Activated CD8-positive, alpha-beta T cell treated with anti-CD3 and anti-CD28 coated beads for 36 hours (primary cell): Measurements from ENCODE around the gene CCR5AS.

Experiments used
- ATAC-seq: fragments of 200-7000 bp; cut with Tn5 transposase; one replicate; pipeline ENCODE4 v1.10.0; 2021; ENCODE audit warnings: mild to moderate bottlenecking, moderate library complexity
- CTCF ChIA-PET: fragments of 350-600 bp; sonication (Branson Sonifier 250); formaldehyde crosslinking; loops from one replicate; lab custom pipeline; 2021; ENCODE audit warnings: antibody characterized with exemption; lab: Charles Lee
- POLR2A ChIA-PET: fragments of 350-600 bp; sonication (Branson Sonifier 250); formaldehyde crosslinking; loops from one replicate; lab custom pipeline; 2021; ENCODE audit warnings: antibody characterized with exemption; lab: Charles Lee
- DNase-seq: peaks from one replicate; pipeline ENCODE4 v3.0.0-alpha.2; 2020
- H3K27ac Mint-ChIP-seq: one replicate; pipeline ENCODE4 v1.8.0; 2021; ENCODE audit warnings: mild to moderate bottlenecking, mixed read lengths
- H3K27me3 Mint-ChIP-seq: one replicate; pipeline ENCODE4 v1.8.0; 2021; ENCODE audit warnings: mixed read lengths
- H3K36me3 Mint-ChIP-seq: one replicate; pipeline ENCODE4 v1.8.0; 2021; ENCODE audit warnings: low read depth, mixed read lengths
- H3K4me1 Mint-ChIP-seq: one replicate; pipeline ENCODE4 v1.8.0; 2021; ENCODE audit warnings: low read depth, mixed read lengths
- H3K4me3 Mint-ChIP-seq: one replicate; pipeline ENCODE4 v1.8.0; 2021; ENCODE audit warnings: mild to moderate bottlenecking, moderate library complexity, mixed read lengths
- H3K9me3 Mint-ChIP-seq: one replicate; pipeline ENCODE4 v1.8.0; 2021; ENCODE audit warnings: mixed read lengths
- intact Hi-C: fragments of 100-400 bp; cut with micrococcal nuclease; formaldehyde crosslinking; loops from one replicate; pipeline ENCODE4 v1.10.0; 2022
- TF ChIP-seq, protein P1 (sequence below): fragments of 200-600 bp; IDR thresholded peaks from one replicate; pipeline ENCODE4 v1.8.0; 2022; ENCODE audit warnings: antibody characterized with exemption, mild to moderate bottlenecking

Gene CCR5AS

DNA sequence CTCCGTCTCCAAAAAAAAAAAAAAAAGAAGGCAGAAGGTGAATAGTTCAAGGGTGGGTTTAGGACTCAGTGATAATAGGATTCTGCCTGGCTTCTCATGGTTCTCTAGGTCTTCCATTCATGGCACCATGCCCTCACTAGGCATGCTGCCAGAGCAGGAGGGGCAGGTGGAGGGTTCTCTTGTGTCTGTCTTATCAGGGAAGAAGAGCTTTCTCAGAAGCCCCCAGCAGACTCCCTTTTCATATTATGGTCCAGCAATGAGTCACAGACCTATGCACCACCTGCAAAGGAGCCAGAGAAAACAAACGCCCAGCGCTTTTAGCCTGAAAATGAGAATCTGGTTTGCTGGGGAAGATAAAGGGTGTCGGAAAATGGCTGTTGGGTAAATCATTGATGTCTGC lies 50.0 kb downstream of the CCR5AS start:
- TF ChIP-seq, protein P1, sequence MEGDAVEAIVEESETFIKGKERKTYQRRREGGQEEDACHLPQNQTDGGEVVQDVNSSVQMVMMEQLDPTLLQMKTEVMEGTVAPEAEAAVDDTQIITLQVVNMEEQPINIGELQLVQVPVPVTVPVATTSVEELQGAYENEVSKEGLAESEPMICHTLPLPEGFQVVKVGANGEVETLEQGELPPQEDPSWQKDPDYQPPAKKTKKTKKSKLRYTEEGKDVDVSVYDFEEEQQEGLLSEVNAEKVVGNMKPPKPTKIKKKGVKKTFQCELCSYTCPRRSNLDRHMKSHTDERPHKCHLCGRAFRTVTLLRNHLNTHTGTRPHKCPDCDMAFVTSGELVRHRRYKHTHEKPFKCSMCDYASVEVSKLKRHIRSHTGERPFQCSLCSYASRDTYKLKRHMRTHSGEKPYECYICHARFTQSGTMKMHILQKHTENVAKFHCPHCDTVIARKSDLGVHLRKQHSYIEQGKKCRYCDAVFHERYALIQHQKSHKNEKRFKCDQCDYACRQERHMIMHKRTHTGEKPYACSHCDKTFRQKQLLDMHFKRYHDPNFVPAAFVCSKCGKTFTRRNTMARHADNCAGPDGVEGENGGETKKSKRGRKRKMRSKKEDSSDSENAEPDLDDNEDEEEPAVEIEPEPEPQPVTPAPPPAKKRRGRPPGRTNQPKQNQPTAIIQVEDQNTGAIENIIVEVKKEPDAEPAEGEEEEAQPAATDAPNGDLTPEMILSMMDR = no peak
- Mint-ChIP-seq H3K4me3 (no peak overlapping the region), H3K9me3 (no peaks in the 10 kb centered on the region), H3K4me1 (peaks cover 51% of the 10 kb centered on the region), H3K36me3 (no peaks in the 10 kb centered on the region), H3K27me3 (peaks cover 19% of the 10 kb centered on the region), H3K27ac (no peak overlapping the region)
- intact Hi-C loops = no loop called here
- DNase-seq (no peak), ATAC-seq (no peak)
- POLR2A ChIA-PET = interaction anchor here (1.4 kb wide), 1 partner anchor 22 kb away, joined by 3 read pairs; no protein-coding TSS in a partner anchor
- CTCF ChIA-PET = interaction anchor here (1.4 kb wide), 1 partner anchor 80 kb away, joined by 4 read pairs; no protein-coding TSS in a partner anchor

DNA sequence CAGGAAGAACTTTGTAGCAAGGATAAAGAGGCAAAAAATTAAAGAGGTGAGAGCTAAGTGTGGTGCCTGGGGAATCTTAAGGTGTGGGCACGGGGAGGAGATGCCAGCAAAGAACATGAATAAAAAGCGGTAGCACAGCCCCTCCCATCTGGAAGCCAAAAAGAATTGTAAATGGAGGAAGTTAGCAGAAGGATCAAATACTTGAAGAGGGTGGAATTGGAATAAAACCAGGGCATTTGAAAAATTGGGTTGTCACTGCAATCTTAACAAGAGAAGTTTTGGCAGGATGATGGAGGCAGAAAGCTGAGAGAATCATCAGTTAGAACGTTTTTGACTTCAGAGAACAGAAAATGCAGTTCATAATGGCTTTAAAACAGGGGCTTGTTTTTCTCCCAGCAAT lies 50.6 kb downstream of the CCR5AS start:
- Mint-ChIP-seq H3K4me3 (peak overlapping the region; percentile 15), H3K27me3 (peaks cover 24% of the 10 kb centered on the region), H3K36me3 (no peaks in the 10 kb centered on the region), H3K9me3 (no peaks in the 10 kb centered on the region), H3K27ac (peak overlapping the region; percentile 17), H3K4me1 (peaks cover 53% of the 10 kb centered on the region)
- POLR2A ChIA-PET = interaction anchor here (1.4 kb wide), 1 partner anchor 21 kb away, joined by 3 read pairs; no protein-coding TSS in a partner anchor
- TF ChIP-seq, protein P1 = no peak
- DNase-seq (no peak), ATAC-seq (no peak)
- intact Hi-C loops = no loop called here
- CTCF ChIA-PET = interaction anchor here (1.4 to 1.5 kb wide), 2 partner anchors 12 to 80 kb away, joined by 4 to 5 read pairs; no protein-coding TSS in a partner anchor

DNA sequence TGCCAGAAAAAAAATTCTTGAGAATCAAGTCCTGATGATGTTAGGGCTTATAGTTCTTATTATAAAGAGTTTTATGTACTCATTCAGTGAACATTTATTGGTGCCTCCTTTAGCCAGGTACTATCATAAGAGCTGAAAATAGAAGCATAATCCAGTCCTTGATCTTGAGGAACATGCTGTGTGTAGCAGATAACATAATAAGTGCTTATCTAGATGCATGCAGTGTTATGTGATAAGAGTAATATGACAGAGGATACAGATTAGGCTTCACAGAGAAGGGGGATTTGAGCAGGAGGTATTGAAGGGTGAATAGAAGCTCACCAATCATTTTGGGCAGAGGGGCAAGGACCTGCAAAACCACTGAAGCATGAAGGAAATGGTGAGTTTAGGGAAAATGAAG lies 51.9 kb downstream of the CCR5AS start:
- no peaks in the 10 kb centered on the region for H3K9me3 Mint-ChIP-seq
- H3K4me3 Mint-ChIP-seq = peak overlapping the region; percentile 7
- H3K27me3 Mint-ChIP-seq = peaks cover 24% of the 10 kb centered on the region
- ATAC-seq = no peak
- no peaks in the 10 kb centered on the region for H3K36me3 Mint-ChIP-seq
- DNase-seq = no peak
- no peak overlapping the region for H3K27ac Mint-ChIP-seq
- ChIA-PET POLR2A (interaction anchor here (0.8 to 1.4 kb wide), 5 partner anchors 14 to 241 kb away, joined by 3 to 4 read pairs (median 3); no protein-coding TSS in a partner anchor), CTCF (interaction anchor here (0.8 to 1.7 kb wide), 6 partner anchors 13 to 278 kb away, joined by 3 to 5 read pairs (median 3); no protein-coding TSS in a partner anchor)
- H3K4me1 Mint-ChIP-seq = peaks cover 51% of the 10 kb centered on the region
- intact Hi-C loops = no loop called here
- TF ChIP-seq, protein P1 = no peak

DNA sequence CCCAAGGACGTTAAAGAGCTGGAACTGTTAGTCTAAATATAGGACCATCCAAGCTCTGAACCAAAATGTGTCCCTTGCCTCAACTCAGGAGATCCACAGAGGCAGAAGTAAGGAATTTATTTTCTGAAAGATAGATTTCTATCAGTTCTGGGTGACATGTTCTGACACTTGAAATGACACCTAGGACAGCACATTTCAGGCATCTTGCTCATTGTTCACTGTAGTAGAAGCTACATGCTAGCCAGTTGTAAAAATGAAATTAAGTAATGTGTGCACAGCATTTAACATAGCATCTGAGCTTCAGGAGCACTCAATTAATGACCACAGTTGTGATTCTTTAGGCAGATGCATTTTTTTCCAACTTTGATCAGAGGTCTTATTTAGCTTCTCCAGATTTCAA lies 52.4 kb downstream of the CCR5AS start:
- no peak for ATAC-seq
- Mint-ChIP-seq H3K4me1 (peaks cover 52% of the 10 kb centered on the region), H3K27me3 (peaks cover 24% of the 10 kb centered on the region), H3K4me3 (peak overlapping the region; percentile 44), H3K27ac (peak overlapping the region; percentile 70), H3K9me3 (no peaks in the 10 kb centered on the region), H3K36me3 (no peaks in the 10 kb centered on the region)
- intact Hi-C loops = no loop called here
- CTCF ChIA-PET = interaction anchor here (0.8 to 1.7 kb wide), 8 partner anchors 14 to 277 kb away, joined by 3 to 7 read pairs (median 3); partner anchors contain the start of gene CCR5
- TF ChIP-seq, protein P1 = no peak
- POLR2A ChIA-PET = interaction anchor here (0.8 to 1.4 kb wide), 4 partner anchors 14 to 242 kb away, joined by 3 to 4 read pairs (median 4); no protein-coding TSS in a partner anchor
- DNase-seq = no peak
